Liver (tissue), 3 donors: Measurements from ENCODE around the gene POC1A.

Experiments
- HNF4G ChIP-seq: IDR thresholded peaks from 2 replicates; pipeline ENCODE4 v1.6.1; 2016; ENCODE audit warnings: antibody characterized with exemption
- JUND ChIP-seq, 2 donors: IDR thresholded peaks; 2 replicates each; pipeline ENCODE4 v1.6.1; 2016; ENCODE audit warnings: antibody characterized with exemption in 2 of 2
- RAD21 ChIP-seq, 2 donors: IDR thresholded peaks; 2 replicates each; pipeline ENCODE4 v1.6.1; 2016; ENCODE audit warnings: antibody characterized with exemption in 2 of 2, mild to moderate bottlenecking in 2 of 2
- SP1 ChIP-seq: IDR thresholded peaks from 2 replicates; pipeline ENCODE4 v1.6.1; 2018; ENCODE audit warnings: antibody characterized with exemption, mild to moderate bottlenecking
- TAF1 ChIP-seq: conservative IDR thresholded peaks from 2 replicates; pipeline ENCODE4 v1.6.1; 2016; ENCODE audit warnings: antibody characterized with exemption, mild to moderate bottlenecking
- YY1 ChIP-seq: IDR thresholded peaks from 2 replicates; pipeline ENCODE4 v1.6.1; 2016; ENCODE audit warnings: antibody characterized with exemption, mild to moderate bottlenecking
- TF ChIP-seq, protein P1 (sequence below): IDR thresholded peaks from 2 replicates; pipeline ENCODE4 v1.6.1; 2016; ENCODE audit warnings: antibody characterized with exemption
- TF ChIP-seq, protein P2 (sequence below): fragments of 150-350 bp; IDR thresholded peaks from 2 replicates; pipeline ENCODE4 v1.5.1; 2017; ENCODE audit warnings: improper control_type of control experiment, low read depth, low read length; ENCODE audit not compliant: missing input control
- TF ChIP-seq, protein P3 (sequence below): IDR thresholded peaks from 2 replicates; pipeline ENCODE4 v1.6.1; 2016; ENCODE audit warnings: antibody characterized with exemption, mild to moderate bottlenecking
- TF ChIP-seq, protein P4 (sequence below): IDR thresholded peaks from 2 replicates; pipeline ENCODE4 v1.6.1; 2016; ENCODE audit warnings: antibody characterized with exemption
- donor health status: healthy.
- donor health status: healthy.

DNA sequence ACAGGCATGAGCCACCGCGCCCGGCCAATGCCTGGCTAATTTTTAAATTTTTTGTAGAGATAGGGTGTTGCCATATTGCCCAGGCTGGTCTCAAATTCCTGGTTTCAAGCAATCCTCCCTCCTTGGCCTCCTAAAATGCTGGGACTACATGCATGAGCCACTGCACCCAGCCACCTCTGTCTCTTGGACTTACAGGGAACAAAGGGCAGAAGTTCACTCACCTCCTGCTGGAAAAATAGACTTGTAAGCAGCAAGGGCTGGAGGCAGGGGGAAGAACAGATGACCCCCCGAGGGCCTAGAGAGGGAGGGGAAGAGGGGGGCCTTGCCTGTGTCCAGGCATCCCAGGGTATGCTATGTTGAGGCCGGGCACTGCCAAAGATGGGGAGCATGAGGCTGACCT, 120.0 kb downstream of the POC1A start:
- TF ChIP-seq, protein P1, sequence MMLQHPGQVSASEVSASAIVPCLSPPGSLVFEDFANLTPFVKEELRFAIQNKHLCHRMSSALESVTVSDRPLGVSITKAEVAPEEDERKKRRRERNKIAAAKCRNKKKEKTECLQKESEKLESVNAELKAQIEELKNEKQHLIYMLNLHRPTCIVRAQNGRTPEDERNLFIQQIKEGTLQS, result no peak
- TF ChIP-seq SP1 (no peak), RAD21 (IDR thresholded peaks at IDR 0.05) (no peak), JUND (IDR thresholded peaks at IDR 0.05) (no peak), YY1 (no peak), TAF1 (no peak), HNF4G (no peak)
- TF ChIP-seq, protein P2, sequence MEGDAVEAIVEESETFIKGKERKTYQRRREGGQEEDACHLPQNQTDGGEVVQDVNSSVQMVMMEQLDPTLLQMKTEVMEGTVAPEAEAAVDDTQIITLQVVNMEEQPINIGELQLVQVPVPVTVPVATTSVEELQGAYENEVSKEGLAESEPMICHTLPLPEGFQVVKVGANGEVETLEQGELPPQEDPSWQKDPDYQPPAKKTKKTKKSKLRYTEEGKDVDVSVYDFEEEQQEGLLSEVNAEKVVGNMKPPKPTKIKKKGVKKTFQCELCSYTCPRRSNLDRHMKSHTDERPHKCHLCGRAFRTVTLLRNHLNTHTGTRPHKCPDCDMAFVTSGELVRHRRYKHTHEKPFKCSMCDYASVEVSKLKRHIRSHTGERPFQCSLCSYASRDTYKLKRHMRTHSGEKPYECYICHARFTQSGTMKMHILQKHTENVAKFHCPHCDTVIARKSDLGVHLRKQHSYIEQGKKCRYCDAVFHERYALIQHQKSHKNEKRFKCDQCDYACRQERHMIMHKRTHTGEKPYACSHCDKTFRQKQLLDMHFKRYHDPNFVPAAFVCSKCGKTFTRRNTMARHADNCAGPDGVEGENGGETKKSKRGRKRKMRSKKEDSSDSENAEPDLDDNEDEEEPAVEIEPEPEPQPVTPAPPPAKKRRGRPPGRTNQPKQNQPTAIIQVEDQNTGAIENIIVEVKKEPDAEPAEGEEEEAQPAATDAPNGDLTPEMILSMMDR, result no peak
- TF ChIP-seq, protein P3, sequence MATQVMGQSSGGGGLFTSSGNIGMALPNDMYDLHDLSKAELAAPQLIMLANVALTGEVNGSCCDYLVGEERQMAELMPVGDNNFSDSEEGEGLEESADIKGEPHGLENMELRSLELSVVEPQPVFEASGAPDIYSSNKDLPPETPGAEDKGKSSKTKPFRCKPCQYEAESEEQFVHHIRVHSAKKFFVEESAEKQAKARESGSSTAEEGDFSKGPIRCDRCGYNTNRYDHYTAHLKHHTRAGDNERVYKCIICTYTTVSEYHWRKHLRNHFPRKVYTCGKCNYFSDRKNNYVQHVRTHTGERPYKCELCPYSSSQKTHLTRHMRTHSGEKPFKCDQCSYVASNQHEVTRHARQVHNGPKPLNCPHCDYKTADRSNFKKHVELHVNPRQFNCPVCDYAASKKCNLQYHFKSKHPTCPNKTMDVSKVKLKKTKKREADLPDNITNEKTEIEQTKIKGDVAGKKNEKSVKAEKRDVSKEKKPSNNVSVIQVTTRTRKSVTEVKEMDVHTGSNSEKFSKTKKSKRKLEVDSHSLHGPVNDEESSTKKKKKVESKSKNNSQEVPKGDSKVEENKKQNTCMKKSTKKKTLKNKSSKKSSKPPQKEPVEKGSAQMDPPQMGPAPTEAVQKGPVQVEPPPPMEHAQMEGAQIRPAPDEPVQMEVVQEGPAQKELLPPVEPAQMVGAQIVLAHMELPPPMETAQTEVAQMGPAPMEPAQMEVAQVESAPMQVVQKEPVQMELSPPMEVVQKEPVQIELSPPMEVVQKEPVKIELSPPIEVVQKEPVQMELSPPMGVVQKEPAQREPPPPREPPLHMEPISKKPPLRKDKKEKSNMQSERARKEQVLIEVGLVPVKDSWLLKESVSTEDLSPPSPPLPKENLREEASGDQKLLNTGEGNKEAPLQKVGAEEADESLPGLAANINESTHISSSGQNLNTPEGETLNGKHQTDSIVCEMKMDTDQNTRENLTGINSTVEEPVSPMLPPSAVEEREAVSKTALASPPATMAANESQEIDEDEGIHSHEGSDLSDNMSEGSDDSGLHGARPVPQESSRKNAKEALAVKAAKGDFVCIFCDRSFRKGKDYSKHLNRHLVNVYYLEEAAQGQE, result no peak
- TF ChIP-seq, protein P4, sequence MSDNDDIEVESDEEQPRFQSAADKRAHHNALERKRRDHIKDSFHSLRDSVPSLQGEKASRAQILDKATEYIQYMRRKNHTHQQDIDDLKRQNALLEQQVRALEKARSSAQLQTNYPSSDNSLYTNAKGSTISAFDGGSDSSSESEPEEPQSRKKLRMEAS, result no peak
